HEK293T (cell line): Measurements from ENCODE around the gene PLD1.

Experiments
- BHLHE40 ChIP-seq: fragments of 450-650 bp; IDR thresholded peaks from 2 replicates; pipeline ENCODE4 v1.6.1; 2016; ENCODE audit warnings: mild to moderate bottlenecking, moderate library complexity, borderline replicate concordance
- FOXK2 ChIP-seq: fragments of 450-650 bp; IDR thresholded peaks from 2 replicates; pipeline ENCODE4 v1.6.1; 2016; ENCODE audit warnings: mild to moderate bottlenecking
- SP1 ChIP-seq: fragments of 450-650 bp; IDR thresholded peaks from 2 replicates; pipeline ENCODE4 v1.6.1; 2017
- TARDBP ChIP-seq: fragments of 450-650 bp; IDR thresholded peaks from 2 replicates; pipeline ENCODE4 v1.6.1; 2016

- TF ChIP-seq SP1 (no peak), FOXK2 (no peak), BHLHE40 (no peak), TARDBP (no peak)
Measured at GRCh38 chr3:171694888-171695287, 115.4 kb downstream of the PLD1 start.
